Neural progenitor cell (in vitro differentiated cells): ENCODE measurements around the gene GNG14. TPM values are rescaled to one million over a fixed set of nuclear protein-coding genes. Genes with fewer than 3 reads are reported as not detected.
A peak's percentile ranks its signal among the peaks of the same experiment; 100 is the strongest.
"Not testable (repeated sequence)": the region's sequence is repeated elsewhere in the genome, so short reads cannot be mapped to it uniquely, and the experiment has no call there.

Source experiments
- DNase-seq: peaks from one replicate; pipeline ENCODE4 v3.0.0-alpha.2; 2016; ENCODE audit warnings: low spot score
- H2AFZ ChIP-seq: fragments of 200-600 bp; sonication (generic); replicated peaks from 2 replicates; pipeline ENCODE4 v1.6.1; 2016; ENCODE audit warnings: antibody characterized with exemption
- H3F3A ChIP-seq: fragments of 200-600 bp; sonication (generic); 2 replicates; pipeline ENCODE4 v1.6.1; 2016; ENCODE audit warnings: antibody characterized with exemption, low read depth
- H3K27ac ChIP-seq: fragments of 200-600 bp; sonication (generic); 2 replicates; pipeline ENCODE4 v1.5.1; 2016; ENCODE audit warnings: mild to moderate bottlenecking
- H3K27me3 ChIP-seq: fragments of 200-600 bp; sonication (generic); 2 replicates; pipeline ENCODE4 v1.6.1; 2016; ENCODE audit warnings: mild to moderate bottlenecking, moderate library complexity
- H3K36me3 ChIP-seq: fragments of 200-600 bp; sonication (generic); 2 replicates; pipeline ENCODE4 v1.5.1; 2016
- H3K4me1 ChIP-seq: fragments of 200-600 bp; sonication (generic); 2 replicates; pipeline ENCODE4 v1.6.1; 2016; ENCODE audit warnings: mixed run types
- H3K4me2 ChIP-seq: fragments of 200-600 bp; sonication (generic); 2 replicates; pipeline ENCODE4 v1.6.1; 2016
- H3K4me3 ChIP-seq: fragments of 200-600 bp; sonication (generic); 2 replicates; pipeline ENCODE4 v1.5.1; 2016
- H3K79me2 ChIP-seq: fragments of 200-600 bp; sonication (generic); 2 replicates; pipeline ENCODE4 v1.6.1; 2016; ENCODE audit warnings: low read depth
- H3K9ac ChIP-seq: fragments of 200-600 bp; sonication (generic); 2 replicates; pipeline ENCODE4 v1.6.1; 2016
- H3K9me3 ChIP-seq: fragments of 200-600 bp; sonication (generic); 2 replicates; pipeline ENCODE4 v1.5.1; 2016; ENCODE audit warnings: low read depth
- H4K20me1 ChIP-seq: fragments of 200-600 bp; sonication (generic); 2 replicates; pipeline ENCODE4 v1.6.1; 2016; ENCODE audit warnings: low read depth
- H3K27ac Mint-ChIP-seq: 3 replicates; pipeline ENCODE4 v1.8.0; 2021; ENCODE audit warnings: mixed read lengths
- H3K27me3 Mint-ChIP-seq: 2 replicates; pipeline ENCODE4 v1.8.0; 2022; ENCODE audit warnings: low read depth, mild to moderate bottlenecking, inconsistent platforms, moderate library complexity, mixed read lengths; ENCODE audit not compliant: insufficient read depth
- H3K36me3 Mint-ChIP-seq: 3 replicates; pipeline ENCODE4 v1.8.0; 2021; ENCODE audit warnings: mixed read lengths
- H3K4me1 Mint-ChIP-seq: 3 replicates; pipeline ENCODE4 v1.8.0; 2021; ENCODE audit warnings: mixed read lengths
- H3K4me3 Mint-ChIP-seq: 3 replicates; pipeline ENCODE4 v1.8.0; 2021; ENCODE audit warnings: mild to moderate bottlenecking, moderate library complexity, mixed read lengths
- H3K9me3 Mint-ChIP-seq: 3 replicates; pipeline ENCODE4 v1.8.0; 2020; ENCODE audit warnings: mixed read lengths
- EZH2 ChIP-seq: fragments of 200-600 bp; sonication (generic); IDR thresholded peaks from 2 replicates; pipeline ENCODE4 v1.6.1; 2017; ENCODE audit warnings: antibody characterized with exemption, mild to moderate bottlenecking, moderate library complexity
- EZH2phosphoT487 ChIP-seq: fragments of 200-600 bp; sonication (generic); IDR thresholded peaks from 2 replicates; pipeline ENCODE4 v1.6.1; 2017; ENCODE audit warnings: antibody characterized with exemption
- total RNA-seq: library from RNA; depleted of rRNA; stranded (reverse); fragments of >200 nt; gene quantifications from 2 replicates; pipeline ENCODE4 v1.2.3, GENCODE V29; 2015; ENCODE audit warnings: low replicate concordance
- TF ChIP-seq, protein P1 (sequence below): fragments of 200-600 bp; sonication (generic); IDR thresholded peaks from 2 replicates; pipeline ENCODE4 v1.5.1; 2017; ENCODE audit warnings: antibody characterized with exemption, mild to moderate bottlenecking

The GNG14 gene
- total RNA-seq, 1 donor from 2014 or later = not detected

DNA sequence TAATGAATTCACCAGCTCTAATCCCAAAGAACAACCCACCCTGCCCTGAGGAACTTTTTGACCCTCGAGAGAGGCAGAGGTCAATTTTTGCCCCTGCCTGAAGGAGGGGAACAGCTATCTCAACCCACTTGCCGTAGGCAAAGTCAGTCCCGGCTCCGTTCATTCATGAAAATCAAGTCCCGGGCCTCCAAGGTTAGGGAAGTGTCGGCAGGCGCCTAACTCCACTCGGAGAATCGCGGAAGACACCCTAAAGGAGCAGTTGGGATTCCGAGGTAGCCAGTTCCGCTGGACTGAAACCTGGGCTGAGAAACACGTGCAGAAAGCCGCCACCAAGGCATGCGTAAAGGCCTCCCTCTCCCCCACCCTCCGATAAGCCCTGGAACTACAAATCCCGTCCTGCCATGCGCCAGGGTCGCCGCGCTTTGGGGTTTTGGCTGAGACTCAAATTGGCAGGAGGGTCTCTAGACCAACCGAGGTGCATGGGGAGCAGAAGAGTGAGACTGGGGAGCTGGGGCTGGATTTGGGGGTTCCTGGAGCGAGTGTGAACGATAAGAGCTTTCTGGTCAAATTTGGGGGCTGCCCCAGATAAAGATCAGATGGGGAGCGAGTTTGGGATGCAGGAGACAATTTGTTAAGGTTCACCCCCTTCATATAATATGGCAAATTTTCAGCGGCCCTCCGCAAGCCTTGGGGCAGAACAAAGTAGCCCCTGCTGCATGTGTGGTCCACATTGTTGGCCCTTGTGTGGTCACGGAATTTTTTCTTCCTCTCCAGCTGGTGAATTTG is 36.0 kb downstream of the GNG14 start, which contains the start of gene TNPO2:
Gene TNPO2, minus strand, starts transcription at position 292 of the 786 bp plus-strand sequence. CDS start 2,955 bp downstream, outside the sequence.
- DNase-seq = peak; percentile 92
- peak within 1 kb of the TSS; percentile 75 for H2AFZ ChIP-seq
- H3K27me3 Mint-ChIP-seq = peaks cover 11% of the 10 kb centered on the region

DNA sequence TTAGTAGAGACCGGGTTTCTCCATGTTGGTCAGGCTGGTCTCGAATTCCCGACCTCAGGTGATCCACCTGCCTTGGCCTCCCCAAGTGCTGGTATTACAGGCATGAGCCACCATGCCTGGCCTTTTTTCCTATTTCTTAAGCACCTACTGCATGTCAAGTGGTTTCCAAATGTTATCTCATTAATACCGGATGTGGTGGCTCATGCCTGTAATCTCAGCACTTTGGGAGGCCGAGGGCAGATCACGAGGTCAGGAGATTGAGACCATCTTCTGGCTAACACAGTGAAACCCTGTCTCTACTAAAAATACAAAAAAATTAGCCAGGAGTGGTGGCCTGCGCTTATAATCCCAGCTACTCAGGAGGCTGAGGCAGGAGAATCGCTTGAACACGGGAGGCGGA is 37.8 kb downstream of the GNG14 start:
- not testable (repeated sequence) for H4K20me1 ChIP-seq, H3K9ac ChIP-seq, H3K4me3 ChIP-seq, H3K4me2 ChIP-seq, H3K27ac Mint-ChIP-seq, H3K4me1 ChIP-seq, DNase-seq, H3K27ac ChIP-seq, H3K27me3 ChIP-seq, H3K9me3 ChIP-seq, H2AFZ ChIP-seq, H3K36me3 ChIP-seq, H3K9me3 Mint-ChIP-seq
- peaks cover 50% of the 10 kb centered on the region for H3F3A ChIP-seq
- Mint-ChIP-seq H3K4me1 (peaks cover 19% of the 10 kb centered on the region), H3K4me3 (peak overlapping the region; percentile 18), H3K27me3 (peaks cover 11% of the 10 kb centered on the region), H3K36me3 (peaks cover 18% of the 10 kb centered on the region)
- peaks cover 42% of the 10 kb centered on the region for H3K79me2 ChIP-seq

More for the DNA sequence above, 36.0 kb downstream of the GNG14 start, which contains the start of gene TNPO2:
- peak within 1 kb of the TSS; percentile 94 for H3K4me2 ChIP-seq
- Mint-ChIP-seq H3K27ac (peak within 1 kb of the TSS; percentile 99), H3K4me1 (peaks cover 22% of the 10 kb centered on the region), H3K36me3 (peaks cover 10% of the 10 kb centered on the region), H3K9me3 (no peaks in the 10 kb centered on the region), H3K4me3 (peak within 1 kb of the TSS; percentile 99)
- H3K9ac ChIP-seq = peak within 1 kb of the TSS; percentile 71
- peaks cover 6% of the 10 kb centered on the region for H3K4me1 ChIP-seq
- H4K20me1 ChIP-seq = peaks cover 22% of the 10 kb centered on the region
- peak within 1 kb of the TSS; percentile 70 for H3K27ac ChIP-seq
- no peaks in the 10 kb centered on the region for H3K9me3 ChIP-seq
- TF ChIP-seq EZH2 = no peak
- TF ChIP-seq EZH2phosphoT487 = no peak
- TF ChIP-seq, protein P1, sequence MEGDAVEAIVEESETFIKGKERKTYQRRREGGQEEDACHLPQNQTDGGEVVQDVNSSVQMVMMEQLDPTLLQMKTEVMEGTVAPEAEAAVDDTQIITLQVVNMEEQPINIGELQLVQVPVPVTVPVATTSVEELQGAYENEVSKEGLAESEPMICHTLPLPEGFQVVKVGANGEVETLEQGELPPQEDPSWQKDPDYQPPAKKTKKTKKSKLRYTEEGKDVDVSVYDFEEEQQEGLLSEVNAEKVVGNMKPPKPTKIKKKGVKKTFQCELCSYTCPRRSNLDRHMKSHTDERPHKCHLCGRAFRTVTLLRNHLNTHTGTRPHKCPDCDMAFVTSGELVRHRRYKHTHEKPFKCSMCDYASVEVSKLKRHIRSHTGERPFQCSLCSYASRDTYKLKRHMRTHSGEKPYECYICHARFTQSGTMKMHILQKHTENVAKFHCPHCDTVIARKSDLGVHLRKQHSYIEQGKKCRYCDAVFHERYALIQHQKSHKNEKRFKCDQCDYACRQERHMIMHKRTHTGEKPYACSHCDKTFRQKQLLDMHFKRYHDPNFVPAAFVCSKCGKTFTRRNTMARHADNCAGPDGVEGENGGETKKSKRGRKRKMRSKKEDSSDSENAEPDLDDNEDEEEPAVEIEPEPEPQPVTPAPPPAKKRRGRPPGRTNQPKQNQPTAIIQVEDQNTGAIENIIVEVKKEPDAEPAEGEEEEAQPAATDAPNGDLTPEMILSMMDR = no peak
- H3K4me3 ChIP-seq = peak within 1 kb of the TSS; percentile 66
- peaks cover 53% of the 10 kb centered on the region for H3K79me2 ChIP-seq
- peaks cover 43% of the 10 kb centered on the region for H3F3A ChIP-seq
- no peaks in the 10 kb centered on the region for H3K36me3 ChIP-seq
- no peaks in the 10 kb centered on the region for H3K27me3 ChIP-seq

- Histone ChIP-seq H4K20me1 (peaks cover 13% of the 10 kb centered on the region), H3K9me3 (no peaks in the 10 kb centered on the region), H3K4me3 (no peak overlapping the region), H3K27me3 (no peaks in the 10 kb centered on the region), H3K36me3 (no peaks in the 10 kb centered on the region), H3K4me1 (no peaks in the 10 kb centered on the region), H3F3A (peaks cover 45% of the 10 kb centered on the region), H3K4me2 (no peak overlapping the region), H3K79me2 (peaks cover 42% of the 10 kb centered on the region), H3K9ac (no peak overlapping the region), H2AFZ (no peak overlapping the region), H3K27ac (no peak overlapping the region)
- TF ChIP-seq, protein P1 = no peak
- TF ChIP-seq EZH2 (no peak), EZH2phosphoT487 (no peak)
- Mint-ChIP-seq H3K27me3 (peaks cover 7% of the 10 kb centered on the region), H3K36me3 (peaks cover 16% of the 10 kb centered on the region), H3K4me1 (peaks cover 11% of the 10 kb centered on the region), H3K9me3 (no peaks in the 10 kb centered on the region), H3K4me3 (no peak overlapping the region), H3K27ac (no peak overlapping the region)
- no peak for DNase-seq
Measured at GRCh38 chr19:12726988-12727316, 39.2 kb downstream of the GNG14 start.
